A549 (cell line): ENCODE measurements around the gene TIMM44. TPM values are rescaled to one million over a fixed set of nuclear protein-coding genes. Genes with fewer than 3 reads are reported as not detected.

Source experiments
- ATAC-seq, 2 experiments: fragments of 200-7000 bp in 1 of 2; fragments of >200 bp in 1 of 2; cut with Nextera tagmentation in 1 of 2; cut with Tn5 transposase in 1 of 2; 3 replicates each; pipeline versions ENCODE4 v1.8.0 to v1.9.1; 2018 to 2020; ENCODE audit warnings: mild to moderate bottlenecking in 1 of 2, moderate library complexity in 1 of 2
- CTCF ChIA-PET: fragments of 300-600 bp; sonication (Branson Sonifier 250); formaldehyde crosslinking; extraction: SDS; loops from one replicate; lab custom pipeline; 2021; ENCODE audit warnings: antibody characterized with exemption, inconsistent platforms; lab: Yijun Ruan, JAX
- POLR2A ChIA-PET: fragments of 350-600 bp; formaldehyde crosslinking; extraction: SDS; loops from one replicate; lab custom pipeline; 2021; ENCODE audit warnings: antibody characterized with exemption, inconsistent platforms; lab: Yijun Ruan, JAX
- DNase-seq, 2 experiments: peaks; one replicate each; pipeline versions ENCODE4 v3.0.0 to v3.0.0-alpha.2; 2011 to 2016; ENCODE audit warnings: low read depth in 1 of 2, low spot score in 1 of 2
- FAIRE-seq: peaks from 2 replicates; lab custom pipeline; 2011; peaks lifted over from hg19 to GRCh38; lab: Jason Lieb, UNC
- H3K27ac ChIP-seq, 2 experiments: fragments of >200 bp; sonication (Bioruptor Twin); formaldehyde crosslinking; 3 replicates each; pipeline ENCODE4 v1.5.1; 2016 to 2017
- H3K4me1 ChIP-seq: fragments of >200 bp; sonication (Bioruptor Twin); formaldehyde crosslinking; 3 replicates; pipeline ENCODE4 v1.6.1; 2016
- H3K4me2 ChIP-seq: fragments of >200 bp; sonication (Bioruptor Twin); formaldehyde crosslinking; 3 replicates; pipeline ENCODE4 v1.6.1; 2016
- H3K4me3 ChIP-seq: fragments of >200 bp; sonication (Bioruptor Twin); formaldehyde crosslinking; 3 replicates; pipeline ENCODE4 v1.5.1; 2016
- H3K9me3 ChIP-seq: fragments of >200 bp; sonication (Bioruptor Twin); formaldehyde crosslinking; 3 replicates; pipeline ENCODE4 v1.6.1; 2016
- BHLHE40 ChIP-seq: IDR thresholded peaks from 2 replicates; pipeline ENCODE4 v1.6.1; 2012; ENCODE audit warnings: low read depth, low read length, inconsistent platforms
- FOXS1 ChIP-seq: fragments of 250-450 bp; sonication (Bioruptor Pico); IDR thresholded peaks from 2 replicates; pipeline ENCODE4 v1.5.0; 2020; ENCODE audit warnings: mild to moderate bottlenecking, moderate library complexity
- HDAC2 ChIP-seq: fragments of 200-600 bp; sonication (generic); IDR thresholded peaks from 2 replicates; pipeline ENCODE4 v1.6.1; 2016
- HOXB13 ChIP-seq: fragments of 250-450 bp; sonication (Bioruptor Pico); IDR thresholded peaks from 2 replicates; pipeline ENCODE4 v1.5.0; 2020; ENCODE audit warnings: low read depth, mild to moderate bottlenecking, moderate library complexity
- HOXB5 ChIP-seq: fragments of 250-450 bp; sonication (Bioruptor Pico); IDR thresholded peaks from 2 replicates; pipeline ENCODE4 v1.5.0; 2020; ENCODE audit warnings: mild to moderate bottlenecking, moderate library complexity
- KDM5A ChIP-seq: fragments of 200-600 bp; sonication (generic); IDR thresholded peaks from 2 replicates; pipeline ENCODE4 v1.6.1; 2016; ENCODE audit warnings: antibody characterized with exemption, mild to moderate bottlenecking
- MAFK ChIP-seq: fragments of 450-650 bp; IDR thresholded peaks from 2 replicates; pipeline ENCODE4 v1.6.1; 2014; ENCODE audit not compliant: partially characterized antibody
- NR3C1 ChIP-seq: fragments of >200 bp; sonication (Bioruptor Twin); formaldehyde crosslinking; IDR thresholded peaks from 3 replicates; pipeline ENCODE4 v1.6.1; 2017
- PHF8 ChIP-seq: fragments of 200-600 bp; sonication (generic); IDR thresholded peaks from 2 replicates; pipeline ENCODE4 v1.6.1; 2016; ENCODE audit warnings: low read depth, mild to moderate bottlenecking, antibody characterized with exemption, moderate library complexity, borderline replicate concordance
- POLR2AphosphoS2 ChIP-seq: conservative IDR thresholded peaks from 2 replicates; pipeline ENCODE4 v1.6.1; 2012; ENCODE audit warnings: low read length, improper control_type of control experiment, inconsistent platforms
- RAD21 ChIP-seq, 2 experiments: fragments of >200 bp in 1 of 2; sonication (Bioruptor Twin) in 1 of 2; formaldehyde crosslinking in 1 of 2; IDR thresholded peaks in 1 of 2; conservative IDR thresholded peaks in 1 of 2; 2 replicates in 1 of 2; 3 replicates in 1 of 2; pipeline ENCODE4 v1.6.1; 2012 to 2018; ENCODE audit warnings: inconsistent platforms in 1 of 2
- SMC3 ChIP-seq: fragments of >200 bp; sonication (Bioruptor Twin); formaldehyde crosslinking; IDR thresholded peaks from 3 replicates; pipeline ENCODE4 v1.6.1; 2018; ENCODE audit warnings: inconsistent platforms
- TFCP2L1 ChIP-seq: fragments of 250-450 bp; sonication (Bioruptor Pico); IDR thresholded peaks from 2 replicates; pipeline ENCODE4 v1.5.0; 2021; ENCODE audit warnings: mild to moderate bottlenecking
- ZC3H11A ChIP-seq: fragments of 450-650 bp; IDR thresholded peaks from 2 replicates; pipeline ENCODE4 v1.6.1; 2014; ENCODE audit warnings: antibody characterized with exemption, mild to moderate bottlenecking
- ZSCAN20 ChIP-seq: fragments of 250-450 bp; sonication (Bioruptor Pico); IDR thresholded peaks from 2 replicates; pipeline ENCODE4 v1.8.0; 2022; ENCODE audit warnings: mild to moderate bottlenecking, moderate library complexity
- WGBS: methylation state at CpG from one replicate; pipeline ENCODE4 v1.1.6; 2017; ENCODE audit errors: missing lambda C conversion rate; 5-methylcytosine and 5-hydroxymethylcytosine counted together
- polyA plus RNA-seq, 4 experiments: library from polyadenylated mRNA; depleted of rRNA in 3 of 4; stranded (reverse); fragments of >200 nt; fragmentation: RNase III in 1 of 4; extraction: RNeasy Plus Mini Kit Qiagen cat#74134 plus additional on column Dnase treatment in 1 of 4; gene quantifications; 2 replicates in 3 of 4; 3 replicates in 1 of 4; pipeline ENCODE4 v1.2.3, GENCODE V29; 2011 to 2017
- TF ChIP-seq, protein P1 (sequence below): fragments of >200 bp; sonication (Bioruptor Twin); formaldehyde crosslinking; IDR thresholded peaks from 3 replicates; pipeline ENCODE4 v1.5.1; 2016
- TF ChIP-seq, protein P2 (sequence below): IDR thresholded peaks from 2 replicates; pipeline ENCODE4 v1.6.1; 2012
- TF ChIP-seq, protein P3 (sequence below): IDR thresholded peaks from 2 replicates; pipeline ENCODE4 v1.6.1; 2012
- TF ChIP-seq, protein P4 (sequence below): fragments of 250-450 bp; sonication (Bioruptor Pico); IDR thresholded peaks from 2 replicates; pipeline ENCODE4 v1.5.0; 2021; ENCODE audit warnings: mild to moderate bottlenecking, moderate library complexity, borderline replicate concordance

The TIMM44 gene
- polyA plus RNA-seq, 2 of the 4 experiments (the other 2 are of a cell fraction) = 29.7 to 53.2 TPM

DNA sequence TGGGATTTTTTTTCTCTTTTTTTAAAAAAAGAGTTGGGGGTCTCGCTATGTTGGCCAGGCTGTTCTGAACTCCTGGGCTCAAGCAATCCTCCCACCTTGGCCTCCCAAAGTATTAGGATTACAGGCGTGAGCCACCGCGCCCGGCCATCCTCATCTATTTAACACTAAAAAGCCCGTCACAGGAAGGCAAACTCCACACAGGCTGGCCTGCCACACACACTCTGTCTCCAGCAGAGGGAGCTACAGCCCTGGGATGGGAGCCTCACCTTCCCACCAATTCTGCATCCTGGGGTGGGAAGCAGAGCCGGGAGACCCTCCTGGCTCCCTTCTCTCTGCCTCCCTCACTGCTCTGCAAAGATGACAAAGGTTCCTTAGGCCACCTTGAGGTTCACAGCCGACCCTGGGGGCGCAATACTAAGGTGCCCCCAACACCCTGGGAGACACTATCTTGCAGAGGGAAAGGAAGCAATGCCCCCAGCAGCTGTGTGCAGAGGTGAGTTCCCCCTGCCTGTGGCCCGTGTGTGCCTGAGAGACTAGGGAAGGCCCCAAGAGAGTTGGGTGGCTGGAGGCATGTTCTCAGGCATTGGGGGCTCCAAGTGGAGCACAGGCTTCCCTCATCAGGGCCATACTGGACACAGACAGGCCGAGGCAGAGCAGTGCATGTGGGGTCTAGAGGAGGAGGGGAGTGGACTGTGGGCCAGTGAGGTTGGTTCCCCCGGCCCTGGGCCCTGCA lies 27.4 kb upstream of the TIMM44 start:
- WGBS = 55% methylated on average over 10 of the region's 12 CpGs
- no peak for FAIRE-seq
- ChIA-PET POLR2A (interaction anchor here (0.6 to 1.5 kb wide), 2 partner anchors 12 to 27 kb away, joined by 4 to 5 read pairs; partner anchors contain the start of gene TIMM44), CTCF (interaction anchor here (0.6 to 4.9 kb wide), 28 partner anchors 10 to 290 kb away, joined by 3 to 31 read pairs (median 4); partner anchors contain the start of gene TIMM44)
- TF ChIP-seq PHF8 (no peak), TFCP2L1 (no peak), NR3C1 (no peak), FOXS1 (CRISPR knock-in tag) (no peak), HOXB13 (CRISPR knock-in tag) (no peak), HDAC2 (no peak), RAD21 (conservative IDR thresholded peaks at IDR 0.05 in 1 of 2, IDR thresholded peaks at IDR 0.05 in 1 of 2) (peak; percentile 67 to 74), SMC3 (peak; percentile 55)
- TF ChIP-seq, protein P1, sequence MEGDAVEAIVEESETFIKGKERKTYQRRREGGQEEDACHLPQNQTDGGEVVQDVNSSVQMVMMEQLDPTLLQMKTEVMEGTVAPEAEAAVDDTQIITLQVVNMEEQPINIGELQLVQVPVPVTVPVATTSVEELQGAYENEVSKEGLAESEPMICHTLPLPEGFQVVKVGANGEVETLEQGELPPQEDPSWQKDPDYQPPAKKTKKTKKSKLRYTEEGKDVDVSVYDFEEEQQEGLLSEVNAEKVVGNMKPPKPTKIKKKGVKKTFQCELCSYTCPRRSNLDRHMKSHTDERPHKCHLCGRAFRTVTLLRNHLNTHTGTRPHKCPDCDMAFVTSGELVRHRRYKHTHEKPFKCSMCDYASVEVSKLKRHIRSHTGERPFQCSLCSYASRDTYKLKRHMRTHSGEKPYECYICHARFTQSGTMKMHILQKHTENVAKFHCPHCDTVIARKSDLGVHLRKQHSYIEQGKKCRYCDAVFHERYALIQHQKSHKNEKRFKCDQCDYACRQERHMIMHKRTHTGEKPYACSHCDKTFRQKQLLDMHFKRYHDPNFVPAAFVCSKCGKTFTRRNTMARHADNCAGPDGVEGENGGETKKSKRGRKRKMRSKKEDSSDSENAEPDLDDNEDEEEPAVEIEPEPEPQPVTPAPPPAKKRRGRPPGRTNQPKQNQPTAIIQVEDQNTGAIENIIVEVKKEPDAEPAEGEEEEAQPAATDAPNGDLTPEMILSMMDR = peak; percentile 65
- Histone ChIP-seq H3K9me3 (no peaks in the 10 kb centered on the region), H3K4me3 (no peak overlapping the region), H3K27ac (no peak overlapping the region), H3K4me1 (no peaks in the 10 kb centered on the region), H3K4me2 (no peak overlapping the region)
- ATAC-seq = peak; percentile 86 to 87
- peak; percentile 37 to 39 for DNase-seq

DNA sequence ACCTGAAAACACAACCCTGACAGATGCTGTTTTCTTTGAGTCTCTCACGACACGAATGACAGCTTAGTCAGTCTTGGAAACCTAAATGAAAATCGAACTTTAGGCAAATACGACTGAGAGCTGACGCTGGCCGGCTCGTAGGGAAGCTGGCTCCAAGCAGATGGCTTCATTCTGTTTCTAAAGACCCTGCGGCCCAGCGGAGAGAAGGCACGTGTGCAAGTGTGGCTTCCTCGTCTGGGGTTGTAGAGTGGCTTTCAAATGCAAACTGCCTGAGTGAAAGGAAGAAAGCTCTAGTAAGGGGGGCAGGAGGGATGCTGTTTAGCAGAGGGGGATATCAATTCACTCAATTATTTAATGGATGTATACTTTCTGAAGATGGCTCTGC lies 26.1 kb upstream of the TIMM44 start:
- no peaks in the 10 kb centered on the region for H3K9me3 ChIP-seq
- FAIRE-seq (no peak), ATAC-seq (no peak), DNase-seq (no peak)
- no peak overlapping the region for H3K27ac ChIP-seq
- no peaks in the 10 kb centered on the region for H3K4me1 ChIP-seq
- TF ChIP-seq NR3C1 = no peak
- TF ChIP-seq KDM5A = no peak
- no peak for TF ChIP-seq ZC3H11A
- TF ChIP-seq BHLHE40 = no peak
- TF ChIP-seq, protein P2, sequence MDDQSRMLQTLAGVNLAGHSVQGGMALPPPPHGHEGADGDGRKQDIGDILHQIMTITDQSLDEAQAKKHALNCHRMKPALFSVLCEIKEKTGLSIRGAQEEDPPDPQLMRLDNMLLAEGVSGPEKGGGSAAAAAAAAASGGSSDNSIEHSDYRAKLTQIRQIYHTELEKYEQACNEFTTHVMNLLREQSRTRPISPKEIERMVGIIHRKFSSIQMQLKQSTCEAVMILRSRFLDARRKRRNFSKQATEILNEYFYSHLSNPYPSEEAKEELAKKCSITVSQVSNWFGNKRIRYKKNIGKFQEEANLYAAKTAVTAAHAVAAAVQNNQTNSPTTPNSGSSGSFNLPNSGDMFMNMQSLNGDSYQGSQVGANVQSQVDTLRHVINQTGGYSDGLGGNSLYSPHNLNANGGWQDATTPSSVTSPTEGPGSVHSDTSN = no peak
- no peak for TF ChIP-seq POLR2AphosphoS2
- TF ChIP-seq MAFK = no peak
- TF ChIP-seq, protein P1 = no peak
- no peak for TF ChIP-seq ZSCAN20 (CRISPR knock-in tag)
- TF ChIP-seq, protein P3, sequence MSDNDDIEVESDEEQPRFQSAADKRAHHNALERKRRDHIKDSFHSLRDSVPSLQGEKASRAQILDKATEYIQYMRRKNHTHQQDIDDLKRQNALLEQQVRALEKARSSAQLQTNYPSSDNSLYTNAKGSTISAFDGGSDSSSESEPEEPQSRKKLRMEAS = no peak
- TF ChIP-seq HOXB5 (CRISPR knock-in tag) = no peak
- TF ChIP-seq FOXS1 (CRISPR knock-in tag) = no peak
- TF ChIP-seq, protein P4, sequence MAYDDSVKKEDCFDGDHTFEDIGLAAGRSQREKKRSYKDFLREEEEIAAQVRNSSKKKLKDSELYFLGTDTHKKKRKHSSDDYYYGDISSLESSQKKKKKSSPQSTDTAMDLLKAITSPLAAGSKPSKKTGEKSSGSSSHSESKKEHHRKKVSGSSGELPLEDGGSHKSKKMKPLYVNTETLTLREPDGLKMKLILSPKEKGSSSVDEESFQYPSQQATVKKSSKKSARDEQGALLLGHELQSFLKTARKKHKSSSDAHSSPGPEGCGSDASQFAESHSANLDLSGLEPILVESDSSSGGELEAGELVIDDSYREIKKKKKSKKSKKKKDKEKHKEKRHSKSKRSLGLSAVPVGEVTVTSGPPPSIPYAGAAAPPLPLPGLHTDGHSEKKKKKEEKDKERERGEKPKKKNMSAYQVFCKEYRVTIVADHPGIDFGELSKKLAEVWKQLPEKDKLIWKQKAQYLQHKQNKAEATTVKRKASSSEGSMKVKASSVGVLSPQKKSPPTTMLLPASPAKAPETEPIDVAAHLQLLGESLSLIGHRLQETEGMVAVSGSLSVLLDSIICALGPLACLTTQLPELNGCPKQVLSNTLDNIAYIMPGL (CRISPR knock-in tag) = no peak
- CTCF ChIA-PET = interaction anchor here (0.7 to 4.9 kb wide), 7 partner anchors 20 to 283 kb away, joined by 3 to 31 read pairs (median 4); partner anchors contain the start of gene TIMM44
- no peak overlapping the region for H3K4me2 ChIP-seq
- WGBS = 89% methylated on average over 11 of the region's 11 CpGs
- POLR2A ChIA-PET = no interaction called here
- no peak overlapping the region for H3K4me3 ChIP-seq
